Ureter (tissue), 1 donor: Measurements from ENCODE around the gene DNM2. TPM values are rescaled to one million over a fixed set of nuclear protein-coding genes. Genes with fewer than 3 reads are reported as not detected.

Source experiments
- DNase-seq: peaks from one replicate; pipeline ENCODE4 v3.0.0-alpha.2; 2020; ENCODE audit warnings: low spot score
- total RNA-seq: library from RNA; stranded (reverse); gene quantifications from one replicate; pipeline ENCODE4 v1.2.4, GENCODE V29; 2023
- donor health status: DM: yes; HTN: yes; CAD: no.

The DNM2 gene
- total RNA-seq, 1 donor from 2014 or later: 352 TPM

DNA sequence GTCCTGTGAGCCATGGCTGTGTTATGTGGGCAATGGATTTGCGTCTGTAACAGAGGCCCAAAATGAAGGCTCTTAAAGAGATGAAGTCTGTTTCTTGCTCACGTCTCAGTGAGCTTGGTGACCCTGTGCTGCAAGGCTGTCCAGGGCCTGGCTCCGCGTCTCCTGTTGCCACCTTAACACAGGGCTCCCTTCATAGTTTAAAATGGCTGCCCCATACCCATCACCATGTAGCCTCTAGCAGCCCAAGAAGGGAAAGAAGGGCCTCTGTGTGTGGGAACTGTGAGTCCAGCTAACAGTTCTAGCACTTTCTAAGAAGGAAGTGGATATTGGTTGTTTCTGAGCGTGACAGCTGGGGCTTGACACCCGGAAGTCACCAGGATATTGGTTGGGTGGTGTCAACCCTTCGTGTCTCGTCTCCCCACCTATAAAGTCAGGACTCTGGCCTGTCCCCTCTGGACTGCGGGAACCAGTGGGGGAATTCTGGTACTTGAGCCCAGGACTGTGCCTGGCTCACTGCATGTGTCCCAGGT is 97.2 kb downstream of the DNM2 start:
- DNase-seq: no peak

DNA sequence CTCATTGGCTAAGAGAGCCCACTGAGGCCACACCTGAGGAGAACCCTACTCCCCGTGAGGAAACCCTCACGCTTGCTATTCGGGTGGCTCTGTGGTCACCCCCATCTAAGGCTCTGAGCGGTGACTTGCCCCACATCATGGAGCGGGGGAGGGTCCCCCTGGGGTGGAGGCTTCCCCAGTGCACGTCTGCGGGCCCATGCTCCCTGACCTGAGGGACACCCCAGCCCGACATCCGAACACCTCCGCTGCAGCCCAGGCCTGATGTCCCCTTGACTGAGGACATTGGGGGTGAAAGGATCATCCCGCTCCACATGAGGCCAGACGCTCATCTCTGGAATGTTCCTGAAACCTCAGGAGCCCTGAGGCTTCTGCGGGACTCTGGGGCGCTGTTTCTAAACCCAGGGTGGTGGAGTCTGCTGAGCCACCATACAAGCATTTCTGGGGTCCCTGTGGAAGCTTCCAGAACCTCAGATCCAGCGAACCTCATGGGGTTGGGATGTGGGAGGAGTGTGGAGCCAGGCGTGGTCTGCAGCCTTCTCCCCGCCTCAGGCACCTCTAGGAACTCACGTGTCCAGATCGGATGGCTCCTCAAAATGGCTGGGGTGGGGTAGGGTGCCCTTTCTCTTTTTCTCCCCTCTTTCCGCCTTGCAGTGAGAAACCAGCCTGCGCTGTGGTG is 98.2 kb downstream of the DNM2 start:
- no peak for DNase-seq

DNA sequence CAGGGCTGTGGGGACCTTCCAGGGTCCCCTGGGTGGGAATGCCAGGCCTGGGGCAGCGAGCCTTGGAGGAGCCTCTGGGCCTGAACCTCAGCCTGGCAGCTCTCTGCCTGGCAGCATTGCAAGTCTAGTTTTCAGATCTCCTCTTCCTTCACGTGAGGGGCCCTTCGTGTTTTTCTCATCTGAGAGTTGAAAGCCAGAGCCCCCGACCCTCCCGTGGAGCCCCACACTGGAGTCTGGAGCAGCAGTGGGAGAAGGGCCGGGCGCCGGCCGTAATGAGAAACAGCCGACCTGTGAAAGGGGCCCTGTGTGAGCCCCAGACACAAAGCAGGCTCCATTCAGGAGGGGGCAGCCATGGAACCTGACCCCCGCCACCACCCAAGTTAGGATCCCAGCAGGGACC is 98.8 kb downstream of the DNM2 start:
- no peak for DNase-seq

DNA sequence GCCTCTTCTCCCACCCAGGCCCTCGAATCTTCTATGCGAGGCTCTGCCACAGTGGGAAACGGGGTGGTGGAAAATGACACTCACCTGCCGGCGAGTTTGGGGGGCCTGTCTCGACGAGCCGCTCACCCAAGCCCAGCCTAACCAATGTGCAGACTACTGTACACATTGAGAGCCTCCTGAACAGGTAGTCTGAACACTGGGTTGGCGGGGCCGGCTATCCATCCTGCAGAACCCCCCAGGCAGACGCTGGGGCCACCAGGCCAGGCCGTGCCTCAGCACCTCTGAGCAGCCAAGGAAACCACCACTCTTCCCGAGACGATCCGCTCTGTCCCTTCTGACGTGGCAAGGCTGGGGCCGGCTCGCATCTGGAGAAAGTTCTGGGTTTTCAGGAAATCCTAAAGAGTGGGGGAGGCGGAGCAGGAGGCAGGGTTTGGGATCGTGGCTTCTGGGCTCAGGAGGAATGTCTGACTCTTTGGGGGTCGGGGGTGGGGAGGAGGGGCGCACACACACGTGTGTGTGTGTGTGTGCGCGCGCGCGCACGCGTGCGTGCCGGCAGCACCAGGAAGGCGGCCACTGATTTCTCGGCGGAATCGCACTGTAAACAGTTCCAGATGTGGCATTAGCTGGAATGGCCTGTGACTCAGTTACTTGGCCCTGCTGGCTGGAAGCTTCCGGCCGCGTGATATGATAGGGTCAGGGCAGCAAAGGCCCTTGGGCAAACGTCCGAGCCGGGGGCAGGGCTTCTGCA is 99.6 kb downstream of the DNM2 start:
- peak; percentile 75 for DNase-seq

DNA sequence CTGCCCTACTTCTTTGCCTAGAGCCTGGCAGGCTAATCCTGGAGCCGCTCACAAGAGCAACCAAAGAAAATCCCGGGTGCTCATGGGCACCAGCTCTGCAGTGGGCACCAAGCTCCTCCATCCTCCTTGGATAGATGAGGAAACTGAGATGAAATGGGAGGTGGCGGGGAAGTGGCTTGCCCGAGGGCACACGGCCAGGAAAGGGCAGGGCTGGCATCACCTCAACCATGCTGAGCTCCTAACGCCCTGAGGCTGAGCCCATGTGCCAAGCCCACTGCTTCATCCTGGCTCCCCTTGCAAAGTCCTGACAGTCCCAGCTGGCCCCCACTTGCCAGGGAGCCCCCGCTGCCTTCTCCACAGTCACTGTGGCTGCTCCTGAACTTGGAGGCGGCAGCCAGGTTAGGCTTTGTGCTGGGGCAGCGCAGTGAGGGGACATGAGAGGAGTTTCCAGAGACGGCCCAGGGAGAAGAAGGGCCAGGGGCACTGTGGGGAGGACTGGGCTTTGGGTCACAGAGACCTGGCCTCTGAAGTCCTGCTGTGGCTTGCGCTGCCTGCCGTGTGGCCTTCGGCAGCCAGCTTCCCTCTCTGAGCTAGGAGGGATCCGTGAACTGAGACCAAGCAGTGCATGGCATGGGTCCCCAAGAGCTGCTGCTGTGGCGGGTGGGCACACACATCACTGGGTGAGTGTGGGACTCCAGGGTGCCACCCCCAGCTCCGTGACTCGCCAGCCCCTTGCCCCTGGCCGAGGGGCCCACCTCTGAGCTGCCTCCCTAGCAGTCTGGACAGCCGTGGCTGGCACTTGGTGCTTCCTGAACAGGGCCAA is 100.6 kb downstream of the DNM2 start:
- DNase-seq: no peak

DNA sequence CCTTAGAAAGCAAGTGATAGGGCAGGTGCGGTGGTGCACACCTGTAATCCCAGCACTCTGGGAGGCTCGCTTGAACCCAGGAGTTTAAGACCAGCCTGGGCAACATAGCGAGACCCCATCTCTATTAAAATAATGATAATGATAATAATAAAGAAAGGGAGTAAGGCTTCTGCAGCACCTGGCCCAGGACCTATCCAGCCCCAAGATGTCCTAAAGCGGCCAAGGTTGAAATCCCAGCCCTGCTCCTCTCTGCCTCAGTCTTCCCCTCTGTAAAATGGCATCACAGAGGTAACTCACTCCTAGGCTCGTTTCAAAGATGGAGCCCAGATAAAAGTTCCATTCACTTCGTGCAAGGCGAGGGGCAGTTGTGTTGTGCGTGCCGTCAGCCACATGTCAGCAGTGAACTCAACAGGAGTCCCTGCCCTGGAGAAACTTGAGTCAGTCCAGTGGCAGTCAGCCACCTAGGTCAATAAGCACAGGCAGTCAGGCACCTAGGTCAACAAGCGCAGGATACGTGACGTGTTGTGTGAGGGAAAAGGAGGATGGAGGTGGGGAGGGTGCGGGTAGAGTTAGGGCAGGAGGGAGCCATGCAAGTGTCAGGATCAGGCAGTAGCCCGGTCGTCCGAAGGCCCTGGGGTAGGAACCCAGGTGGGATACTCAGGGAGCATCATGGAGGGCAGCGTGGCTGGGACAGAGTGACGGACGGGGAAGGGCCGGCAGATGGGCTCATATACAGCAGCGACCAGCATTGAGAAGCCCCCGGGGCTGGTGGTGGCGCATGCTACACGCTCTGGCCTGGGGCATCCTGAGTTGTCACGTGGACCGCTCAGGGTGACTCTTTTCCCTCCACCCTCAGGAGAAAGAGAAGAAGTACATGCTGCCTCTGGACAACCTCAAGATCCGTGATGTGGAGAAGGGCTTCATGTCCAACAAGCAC is 101.5 kb downstream of the DNM2 start:
- no peak for DNase-seq

DNA sequence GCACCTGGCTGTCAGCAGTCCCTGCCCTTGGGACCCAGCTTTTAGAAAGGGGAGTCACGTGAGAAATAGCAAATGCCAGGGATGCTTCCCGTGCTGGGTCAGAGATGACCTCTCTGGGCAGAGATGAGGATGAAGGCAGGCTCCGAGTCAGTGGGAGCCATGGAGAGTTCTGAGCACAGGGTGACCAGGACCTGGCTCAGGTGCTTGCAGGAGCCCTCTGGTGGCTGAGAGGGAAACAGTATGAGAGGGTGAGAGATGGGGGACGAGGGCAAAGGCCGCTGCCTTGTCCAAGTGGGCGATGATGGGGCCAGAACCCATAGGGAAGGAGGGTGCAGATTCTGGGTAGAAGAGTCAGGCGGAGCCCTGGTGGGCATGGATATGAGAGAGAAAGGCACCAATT is 102.3 kb downstream of the DNM2 start:
- no peak for DNase-seq

DNA sequence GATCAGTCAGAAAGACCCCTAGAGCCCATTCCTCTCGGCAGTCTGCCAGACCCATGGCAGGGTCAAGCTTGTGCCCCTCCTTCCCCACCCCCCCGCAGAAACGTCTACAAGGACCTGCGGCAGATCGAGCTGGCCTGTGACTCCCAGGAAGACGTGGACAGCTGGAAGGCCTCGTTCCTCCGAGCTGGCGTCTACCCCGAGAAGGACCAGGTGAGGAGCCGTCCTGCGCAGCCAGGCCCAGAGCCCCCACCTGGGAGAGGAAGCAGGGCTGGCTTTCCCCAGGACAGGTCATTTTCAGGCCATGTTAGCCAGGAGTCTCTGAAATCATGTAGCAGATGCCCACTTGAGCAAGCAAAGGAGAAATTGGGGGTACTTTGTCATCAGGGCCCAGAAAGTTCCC is 105.8 kb downstream of the DNM2 start:
- DNase-seq: no peak

DNA sequence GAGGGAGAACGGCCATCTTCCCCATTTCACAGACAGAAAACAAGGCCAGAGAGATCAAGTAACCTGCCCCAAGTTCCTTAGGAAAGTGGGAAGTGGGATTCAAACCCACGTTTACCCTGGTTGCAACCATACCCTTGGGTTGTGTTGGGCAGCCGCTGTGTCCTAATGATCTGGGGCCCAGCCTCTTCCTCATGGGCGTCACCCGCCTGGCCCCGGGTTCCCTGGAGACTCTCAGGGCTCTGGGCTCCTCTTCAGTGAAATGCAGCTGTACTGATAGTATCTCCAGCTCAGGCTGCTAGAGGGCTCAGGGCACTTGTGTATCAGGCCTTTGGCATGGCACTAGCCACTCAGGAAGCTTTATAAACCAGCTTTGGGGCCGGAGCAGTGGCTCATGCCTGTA is 108.4 kb downstream of the DNM2 start:
- DNase-seq: no peak

DNA sequence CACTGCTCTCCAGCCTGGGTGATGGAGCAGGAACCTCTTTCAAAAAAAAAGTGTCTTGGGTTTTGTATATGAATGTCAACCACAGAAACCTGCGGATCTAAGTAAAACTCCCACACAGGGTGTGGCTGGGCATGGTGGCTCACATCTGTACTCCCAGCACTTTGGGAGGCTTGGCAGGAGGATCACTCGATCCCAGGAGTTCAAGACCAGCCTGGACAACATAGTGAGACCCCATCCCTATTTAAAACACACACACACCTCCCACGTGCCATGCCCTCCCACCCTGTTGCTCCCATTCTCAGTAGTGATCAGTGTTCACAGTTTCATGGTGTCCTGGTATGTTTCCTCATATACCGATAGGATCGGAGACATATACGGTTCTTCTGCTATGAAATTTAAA is 109.0 kb downstream of the DNM2 start:
- DNase-seq: no peak

DNA sequence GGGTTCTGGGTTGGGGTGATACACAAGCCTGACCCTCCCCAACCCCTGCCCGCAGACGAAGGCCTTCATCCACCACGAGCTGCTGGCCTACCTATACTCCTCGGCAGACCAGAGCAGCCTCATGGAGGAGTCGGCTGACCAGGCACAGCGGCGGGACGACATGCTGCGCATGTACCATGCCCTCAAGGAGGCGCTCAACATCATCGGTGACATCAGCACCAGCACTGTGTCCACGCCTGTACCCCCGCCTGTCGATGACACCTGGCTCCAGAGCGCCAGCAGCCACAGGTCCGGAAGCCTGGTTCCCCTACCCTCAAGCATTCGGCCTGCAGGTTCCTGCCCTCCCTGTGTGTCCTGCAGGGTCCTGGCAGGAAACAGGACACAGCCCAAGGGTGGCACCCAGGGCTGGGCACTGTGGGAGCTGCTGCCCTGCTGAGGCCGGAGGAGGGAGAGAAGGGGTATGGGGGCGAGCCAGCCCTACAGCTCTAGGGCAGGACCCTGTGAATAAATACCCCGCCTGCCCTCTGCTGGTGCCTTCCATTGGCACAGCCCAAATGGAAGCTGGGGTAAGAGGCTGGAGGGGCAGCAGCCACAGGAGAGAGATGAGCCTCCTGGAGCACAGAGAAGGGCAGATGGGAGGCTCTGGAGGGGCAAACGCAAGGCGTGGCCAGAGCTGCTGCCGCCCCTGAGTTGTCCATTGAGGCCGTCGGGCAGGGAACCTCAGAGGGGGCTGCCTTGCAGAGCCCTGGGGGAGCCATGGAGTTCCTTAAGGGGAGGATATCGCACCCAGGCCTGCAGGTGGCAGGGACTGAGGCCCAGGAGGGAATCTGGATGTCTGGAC is 111.3 kb downstream of the DNM2 start:
- no peak for DNase-seq

DNA sequence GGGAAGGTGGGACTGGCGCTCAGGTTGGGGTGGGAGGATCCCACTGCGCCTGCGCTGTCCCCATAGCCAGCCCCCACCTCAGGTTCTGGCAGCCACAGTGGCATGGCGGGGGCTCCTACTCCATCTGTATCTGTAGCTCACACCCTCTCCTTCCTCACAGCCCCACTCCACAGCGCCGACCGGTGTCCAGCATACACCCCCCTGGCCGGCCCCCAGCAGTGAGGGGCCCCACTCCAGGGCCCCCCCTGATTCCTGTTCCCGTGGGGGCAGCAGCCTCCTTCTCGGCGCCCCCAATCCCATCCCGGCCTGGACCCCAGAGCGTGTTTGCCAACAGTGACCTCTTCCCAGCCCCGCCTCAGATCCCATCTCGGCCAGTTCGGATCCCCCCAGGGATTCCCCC is 112.1 kb downstream of the DNM2 start:
- no peak for DNase-seq

DNA sequence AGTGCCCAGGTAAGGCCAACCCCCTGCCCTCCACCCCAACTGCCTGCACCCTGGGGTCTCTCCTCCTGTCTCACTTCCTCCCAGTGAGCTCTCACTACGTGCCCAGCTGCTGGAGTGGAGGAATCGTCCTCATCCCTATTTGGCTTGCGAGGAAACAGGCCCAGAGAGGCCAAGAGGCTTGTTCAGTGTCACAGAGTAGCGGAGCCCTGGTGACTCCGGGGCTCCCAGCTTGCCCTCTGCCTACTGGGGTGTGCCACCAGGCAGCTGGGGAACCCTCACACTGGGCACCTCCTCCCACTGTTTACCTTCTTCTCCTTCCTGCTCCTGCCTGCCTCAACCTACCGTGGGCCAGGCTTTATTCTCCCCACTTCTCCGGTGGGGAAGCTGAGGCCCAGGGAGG is 112.5 kb downstream of the DNM2 start:
- no peak for DNase-seq

DNA sequence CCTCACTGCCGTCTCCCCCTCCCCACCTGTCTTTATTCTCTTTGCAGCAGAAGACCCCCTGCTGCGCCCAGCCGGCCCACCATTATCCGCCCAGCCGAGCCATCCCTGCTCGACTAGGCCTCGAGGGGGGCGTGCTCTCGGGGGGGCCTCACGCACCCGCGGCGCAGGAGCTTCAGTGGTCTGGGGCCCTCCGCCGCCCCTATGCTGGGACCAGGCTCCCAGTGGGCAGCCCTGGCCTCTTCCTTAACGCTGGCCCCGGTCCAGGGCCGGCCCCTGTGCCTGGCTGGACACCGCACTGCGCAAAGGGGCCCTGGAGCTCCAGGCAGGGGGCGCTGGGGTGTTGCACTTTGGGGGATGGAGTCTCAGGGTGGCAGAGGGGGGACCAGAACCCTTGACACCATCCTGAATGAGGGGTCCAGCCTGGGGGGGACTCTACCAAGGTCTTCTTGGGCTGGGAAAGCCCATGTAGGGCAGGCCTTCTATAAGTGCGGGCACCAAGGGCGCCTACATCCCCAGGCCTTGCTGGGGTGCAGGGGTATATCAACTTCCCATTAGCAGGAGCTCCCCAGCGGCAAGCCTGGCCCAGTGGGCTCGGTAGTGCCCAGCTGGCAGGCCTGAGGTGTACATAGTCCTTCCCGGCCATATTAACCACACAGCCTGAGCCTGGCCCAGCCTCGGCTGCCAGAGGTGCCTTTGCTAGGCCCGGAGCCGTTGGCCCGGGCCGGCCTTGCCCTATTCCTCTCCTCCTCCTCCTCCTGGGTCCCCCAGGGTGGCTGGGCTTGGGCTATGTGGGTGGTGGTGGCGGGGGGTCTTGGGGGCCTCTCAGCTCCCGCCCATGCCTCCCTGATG is 113.3 kb downstream of the DNM2 start:
- no peak for DNase-seq

DNA sequence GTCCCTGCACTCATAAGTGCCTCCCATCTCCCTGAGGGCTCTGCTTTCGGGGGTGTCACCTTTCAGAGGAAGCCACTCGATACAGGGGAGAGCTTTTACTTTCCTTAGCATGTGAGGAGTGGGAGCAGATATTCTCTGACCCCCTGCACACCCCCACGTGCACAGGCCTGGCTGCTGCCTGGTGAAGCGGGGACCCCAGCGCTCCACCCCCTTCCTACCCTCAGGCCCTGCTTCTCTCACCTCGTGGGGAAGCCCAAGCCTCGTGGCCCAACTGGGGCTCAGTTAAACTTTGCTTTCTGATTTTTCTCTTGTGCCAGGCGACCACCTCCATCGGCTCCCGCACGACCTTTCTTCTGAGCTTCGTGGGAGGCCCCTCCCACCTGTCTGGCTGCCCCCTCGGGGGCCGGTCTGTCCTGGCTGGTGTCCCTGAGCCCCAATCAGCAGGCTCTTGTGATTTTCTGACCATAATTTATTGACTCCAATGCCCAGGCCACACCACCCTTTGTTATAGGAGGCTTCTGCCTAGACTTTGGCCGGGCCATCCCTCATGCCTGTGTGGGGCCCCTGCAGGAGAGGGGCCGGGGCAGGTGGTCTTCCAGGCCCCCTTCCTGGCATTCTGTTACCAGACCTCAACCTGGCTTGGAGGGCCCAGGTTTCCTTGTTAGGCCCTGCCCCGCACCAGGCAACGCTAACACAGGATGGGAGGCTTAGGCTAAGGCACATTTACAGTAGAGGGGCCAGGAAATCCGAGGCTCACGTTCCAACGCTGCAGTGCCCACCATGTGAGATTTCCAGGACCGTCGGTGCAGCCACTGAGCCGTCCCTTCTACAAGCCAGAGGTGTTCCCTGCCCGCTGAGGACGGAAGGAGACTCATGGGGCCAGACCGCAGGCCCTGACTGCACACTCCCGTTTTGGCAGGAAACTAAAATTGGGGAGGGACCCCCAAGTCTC is 114.4 kb downstream of the DNM2 start:
- DNase-seq: no peak

DNA sequence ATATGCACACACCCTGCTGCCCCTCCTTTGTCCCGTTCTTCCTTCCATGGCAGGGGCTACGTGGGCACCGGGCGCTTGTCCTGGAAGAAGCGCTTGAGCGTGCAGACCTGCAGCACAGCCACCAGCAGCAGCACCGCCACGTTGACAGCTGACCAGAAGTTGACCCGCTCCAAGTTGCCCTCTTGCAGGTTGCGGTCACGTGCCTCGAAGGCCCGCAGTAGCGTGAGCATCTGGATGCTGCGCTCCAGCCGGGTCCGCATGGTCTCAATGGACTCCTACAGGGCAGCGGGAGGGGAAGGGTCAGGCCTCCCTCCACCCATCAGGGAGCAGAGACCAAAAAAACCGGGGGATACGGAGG is 115.0 kb downstream of the DNM2 start:
- DNase-seq: no peak

DNA sequence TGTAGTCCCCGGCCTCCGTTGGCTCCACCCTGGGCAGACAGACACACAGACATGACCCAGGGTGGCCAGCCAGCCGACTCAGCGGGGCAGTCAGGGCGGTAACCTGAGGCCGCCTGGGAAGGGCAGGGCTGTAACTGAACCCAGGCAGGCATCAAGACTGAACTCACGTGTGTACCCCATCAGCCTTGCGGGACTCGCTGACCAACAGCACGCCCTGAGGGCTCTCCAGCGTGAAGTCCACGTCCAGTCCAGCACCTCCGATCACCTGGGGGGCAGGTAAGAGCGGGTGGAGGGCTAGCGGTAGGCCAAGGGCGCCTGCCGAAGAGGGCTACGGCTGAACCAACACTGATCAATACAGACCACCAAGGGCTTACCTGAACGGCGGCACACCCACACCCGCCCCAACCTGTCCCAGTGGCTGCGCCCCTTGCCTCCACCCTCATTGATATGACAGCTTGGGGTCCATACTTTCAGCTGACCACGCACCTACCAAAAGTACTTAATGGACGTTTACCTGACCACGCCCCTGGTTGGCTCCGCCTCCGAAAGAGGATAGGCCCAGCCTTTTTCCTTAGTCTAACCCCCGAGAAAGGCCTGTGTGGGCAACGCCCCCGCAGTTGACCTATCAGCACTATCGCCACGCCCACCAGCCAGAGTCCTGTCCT is 117.3 kb downstream of the DNM2 start:
- DNase-seq: no peak
